SK-N-SH treated with all-trans-retinoic acid at 6 μM for 48 hours (cell line): ENCODE results near the gene HOXA7.

Experiments used
- ATAC-seq: fragments of 200-7000 bp; cut with Tn5 transposase; 3 replicates; pipeline ENCODE4 v1.9.1; 2020; ENCODE audit warnings: mild to moderate bottlenecking, moderate library complexity
- ARNTL ChIP-seq: fragments of 450-650 bp; formaldehyde crosslinking; IDR thresholded peaks from 2 replicates; pipeline ENCODE4 v1.5.0; 2020; ENCODE audit warnings: low read depth, mild to moderate bottlenecking, moderate library complexity, borderline replicate concordance
- BACH2 ChIP-seq: fragments of 250-450 bp; sonication (Bioruptor Pico); IDR thresholded peaks from 2 replicates; pipeline ENCODE4 v1.9.0; 2021; ENCODE audit warnings: mild to moderate bottlenecking, borderline replicate concordance
- CREB5 ChIP-seq: fragments of 250-450 bp; sonication (Bioruptor Pico); IDR thresholded peaks from 2 replicates; pipeline ENCODE4 v1.5.1; 2020; ENCODE audit warnings: low read depth, mild to moderate bottlenecking, moderate library complexity
- CSRNP3 ChIP-seq: fragments of 250-450 bp; sonication (Bioruptor Pico); IDR thresholded peaks from 2 replicates; pipeline ENCODE4 v1.5.1; 2021; ENCODE audit warnings: mild to moderate bottlenecking, moderate library complexity
- ESRRG ChIP-seq: fragments of 250-450 bp; sonication (Bioruptor Pico); IDR thresholded peaks from 2 replicates; pipeline ENCODE4 v1.6.1; 2021; ENCODE audit warnings: mild to moderate bottlenecking
- GLIS3 ChIP-seq: fragments of 250-450 bp; sonication (Bioruptor Pico); IDR thresholded peaks from 2 replicates; pipeline ENCODE4 v1.5.0; 2020; ENCODE audit warnings: mild to moderate bottlenecking, moderate library complexity
- ISL1 ChIP-seq: fragments of 250-450 bp; sonication (Bioruptor Pico); IDR thresholded peaks from 2 replicates; pipeline ENCODE4 v2.1.2; 2022; ENCODE audit warnings: mild to moderate bottlenecking, moderate library complexity
- OSR1 ChIP-seq: fragments of 250-450 bp; sonication (Bioruptor Pico); IDR thresholded peaks from 2 replicates; pipeline ENCODE4 v1.8.0; 2022; ENCODE audit warnings: moderate library complexity, mild to moderate bottlenecking, inconsistent platforms
- PPARA ChIP-seq: fragments of 250-450 bp; sonication (Bioruptor Pico); IDR thresholded peaks from 2 replicates; pipeline ENCODE4 v1.5.0; 2020; ENCODE audit warnings: mild to moderate bottlenecking, borderline replicate concordance
- RARB ChIP-seq: fragments of 250-450 bp; sonication (Bioruptor Pico); IDR thresholded peaks from 2 replicates; pipeline ENCODE4 v1.8.0; 2021; ENCODE audit warnings: mild to moderate bottlenecking, moderate library complexity
- TCF4 ChIP-seq: fragments of 250-450 bp; sonication (Bioruptor Pico); IDR thresholded peaks from 2 replicates; pipeline ENCODE4 v1.8.0; 2021; ENCODE audit warnings: mild to moderate bottlenecking, moderate library complexity, borderline replicate concordance
- TOX ChIP-seq: fragments of 250-450 bp; sonication (Bioruptor Pico); IDR thresholded peaks from 2 replicates; pipeline ENCODE4 v1.8.0; 2021; ENCODE audit warnings: mild to moderate bottlenecking, moderate library complexity, borderline replicate concordance
- ZC3H10 ChIP-seq: fragments of 250-450 bp; sonication (Bioruptor Pico); IDR thresholded peaks from 2 replicates; pipeline ENCODE4 v1.5.1; 2021; ENCODE audit warnings: mild to moderate bottlenecking, moderate library complexity
- ZFP3 ChIP-seq: fragments of 250-450 bp; sonication (Bioruptor Pico); IDR thresholded peaks from 2 replicates; pipeline ENCODE4 v1.5.0; 2020; ENCODE audit warnings: mild to moderate bottlenecking, moderate library complexity
- ZFP30 ChIP-seq: fragments of 450-650 bp; formaldehyde crosslinking; IDR thresholded peaks from 2 replicates; pipeline ENCODE4 v1.5.0; 2022; ENCODE audit warnings: mild to moderate bottlenecking, moderate library complexity
- ZNF565 ChIP-seq: fragments of 450-650 bp; formaldehyde crosslinking; conservative IDR thresholded peaks from 2 replicates; pipeline ENCODE4 v1.5.0; 2020; ENCODE audit warnings: low read depth, mild to moderate bottlenecking, moderate library complexity
- ZNF70 ChIP-seq: fragments of 450-650 bp; formaldehyde crosslinking; IDR thresholded peaks from 2 replicates; pipeline ENCODE4 v1.5.0; 2020; ENCODE audit warnings: mild to moderate bottlenecking, moderate library complexity
- ZNF8 ChIP-seq: fragments of 450-650 bp; formaldehyde crosslinking; IDR thresholded peaks from 2 replicates; pipeline ENCODE4 v1.5.0; 2020; ENCODE audit warnings: mild to moderate bottlenecking, moderate library complexity
- TF ChIP-seq, protein P1 (sequence below): fragments of 250-450 bp; sonication (Bioruptor Pico); IDR thresholded peaks from 2 replicates; pipeline ENCODE4 v1.8.0; 2020; ENCODE audit warnings: mild to moderate bottlenecking, moderate library complexity, borderline replicate concordance
- TF ChIP-seq, protein P2 (sequence below): fragments of 250-450 bp; sonication (Bioruptor Pico); IDR thresholded peaks from 2 replicates; pipeline ENCODE4 v1.8.0; 2021; ENCODE audit warnings: low read depth, mild to moderate bottlenecking, moderate library complexity, borderline replicate concordance
- TF ChIP-seq, protein P3 (sequence below): fragments of 250-450 bp; sonication (Bioruptor Pico); IDR thresholded peaks from 2 replicates; pipeline ENCODE4 v1.5.0; 2020; ENCODE audit warnings: mild to moderate bottlenecking, moderate library complexity

The HOXA7 gene

GRCh38 chr7:27146491-27147198 is 9.8 kb downstream of the HOXA7 start (continued):
- TF ChIP-seq, protein P1, sequence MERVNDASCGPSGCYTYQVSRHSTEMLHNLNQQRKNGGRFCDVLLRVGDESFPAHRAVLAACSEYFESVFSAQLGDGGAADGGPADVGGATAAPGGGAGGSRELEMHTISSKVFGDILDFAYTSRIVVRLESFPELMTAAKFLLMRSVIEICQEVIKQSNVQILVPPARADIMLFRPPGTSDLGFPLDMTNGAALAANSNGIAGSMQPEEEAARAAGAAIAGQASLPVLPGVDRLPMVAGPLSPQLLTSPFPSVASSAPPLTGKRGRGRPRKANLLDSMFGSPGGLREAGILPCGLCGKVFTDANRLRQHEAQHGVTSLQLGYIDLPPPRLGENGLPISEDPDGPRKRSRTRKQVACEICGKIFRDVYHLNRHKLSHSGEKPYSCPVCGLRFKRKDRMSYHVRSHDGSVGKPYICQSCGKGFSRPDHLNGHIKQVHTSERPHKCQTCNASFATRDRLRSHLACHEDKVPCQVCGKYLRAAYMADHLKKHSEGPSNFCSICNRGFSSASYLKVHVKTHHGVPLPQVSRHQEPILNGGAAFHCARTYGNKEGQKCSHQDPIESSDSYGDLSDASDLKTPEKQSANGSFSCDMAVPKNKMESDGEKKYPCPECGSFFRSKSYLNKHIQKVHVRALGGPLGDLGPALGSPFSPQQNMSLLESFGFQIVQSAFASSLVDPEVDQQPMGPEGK (CRISPR knock-in tag) = no peak
- TF ChIP-seq RARB (CRISPR knock-in tag) (no peak), GLIS3 (no peak), OSR1 (no peak), CSRNP3 (no peak), ZNF565 (CRISPR knock-in tag) (no peak), PPARA (CRISPR knock-in tag) (no peak), ZFP3 (CRISPR knock-in tag) (no peak), TCF4 (no peak)

- TF ChIP-seq TOX (CRISPR knock-in tag) (no peak), ZC3H10 (CRISPR knock-in tag) (no peak), ZFP3 (CRISPR knock-in tag) (no peak), ESRRG (CRISPR knock-in tag) (no peak), OSR1 (no peak), ZNF565 (CRISPR knock-in tag) (no peak), PPARA (CRISPR knock-in tag) (no peak), BACH2 (CRISPR knock-in tag) (no peak), GLIS3 (no peak), ARNTL (CRISPR knock-in tag) (no peak), ISL1 (CRISPR knock-in tag) (no peak), ZFP30 (CRISPR knock-in tag) (no peak), CREB5 (CRISPR knock-in tag) (no peak), ZNF70 (CRISPR knock-in tag) (no peak), ZNF8 (CRISPR knock-in tag) (no peak)
- TF ChIP-seq, protein P2, sequence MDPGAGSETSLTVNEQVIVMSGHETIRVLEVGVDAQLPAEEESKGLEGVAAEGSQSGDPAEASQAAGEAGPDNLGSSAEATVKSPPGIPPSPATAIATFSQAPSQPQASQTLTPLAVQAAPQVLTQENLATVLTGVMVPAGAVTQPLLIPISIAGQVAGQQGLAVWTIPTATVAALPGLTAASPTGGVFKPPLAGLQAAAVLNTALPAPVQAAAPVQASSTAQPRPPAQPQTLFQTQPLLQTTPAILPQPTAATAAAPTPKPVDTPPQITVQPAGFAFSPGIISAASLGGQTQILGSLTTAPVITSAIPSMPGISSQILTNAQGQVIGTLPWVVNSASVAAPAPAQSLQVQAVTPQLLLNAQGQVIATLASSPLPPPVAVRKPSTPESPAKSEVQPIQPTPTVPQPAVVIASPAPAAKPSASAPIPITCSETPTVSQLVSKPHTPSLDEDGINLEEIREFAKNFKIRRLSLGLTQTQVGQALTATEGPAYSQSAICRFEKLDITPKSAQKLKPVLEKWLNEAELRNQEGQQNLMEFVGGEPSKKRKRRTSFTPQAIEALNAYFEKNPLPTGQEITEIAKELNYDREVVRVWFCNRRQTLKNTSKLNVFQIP (CRISPR knock-in tag) = no peak
- TF ChIP-seq, protein P1 (CRISPR knock-in tag) = no peak
- no peak for ATAC-seq
Measured at GRCh38 chr7:27145914-27146412, 10.5 kb downstream of the HOXA7 start.

DNA sequence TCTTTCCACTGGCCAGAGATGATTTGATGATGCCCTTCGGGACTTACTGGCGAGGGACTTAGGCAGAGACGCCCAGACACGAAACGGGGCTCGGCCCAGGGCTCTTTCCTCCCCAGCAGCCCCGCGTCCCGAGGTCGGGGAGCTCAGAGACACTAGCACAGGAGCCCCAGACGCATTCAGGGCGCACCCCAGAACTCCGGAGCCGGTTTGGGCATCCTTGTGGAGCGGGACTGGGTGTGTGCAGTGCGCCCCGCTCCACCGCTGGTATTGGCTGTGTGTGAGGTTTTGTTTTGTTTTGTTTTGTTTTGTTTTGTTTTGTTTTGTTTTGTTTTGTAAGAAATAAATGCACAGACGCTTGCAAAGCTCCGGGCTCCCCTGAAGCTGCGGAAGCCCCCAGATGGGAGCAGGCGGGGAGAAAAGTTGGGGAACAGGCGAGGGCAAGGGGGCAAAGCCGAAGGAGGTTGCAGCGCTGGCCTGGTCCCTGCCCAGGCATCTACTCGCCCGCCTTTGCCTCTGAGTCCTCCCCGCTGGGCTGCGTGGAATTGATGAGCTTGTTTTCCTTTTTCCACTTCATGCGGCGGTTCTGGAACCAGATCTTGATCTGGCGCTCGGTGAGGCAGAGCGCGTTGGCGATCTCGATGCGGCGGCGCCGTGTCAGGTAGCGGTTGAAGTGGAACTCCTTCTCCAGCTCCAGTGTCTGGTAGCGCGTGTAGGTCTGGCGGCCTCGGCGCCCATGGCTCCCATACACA is 11.1 kb downstream of the HOXA7 start:
- ATAC-seq = peak; percentile 4; the same call in 1 of the 3 replicates
- no peak for TF ChIP-seq ZNF565 (CRISPR knock-in tag)
- TF ChIP-seq ISL1 (CRISPR knock-in tag) = no peak
- no peak for TF ChIP-seq TCF4
- TF ChIP-seq ZNF8 (CRISPR knock-in tag) = no peak
- no peak for TF ChIP-seq GLIS3
- TF ChIP-seq BACH2 (CRISPR knock-in tag) = no peak
- TF ChIP-seq, protein P1 (CRISPR knock-in tag) = no peak
- TF ChIP-seq, protein P3, sequence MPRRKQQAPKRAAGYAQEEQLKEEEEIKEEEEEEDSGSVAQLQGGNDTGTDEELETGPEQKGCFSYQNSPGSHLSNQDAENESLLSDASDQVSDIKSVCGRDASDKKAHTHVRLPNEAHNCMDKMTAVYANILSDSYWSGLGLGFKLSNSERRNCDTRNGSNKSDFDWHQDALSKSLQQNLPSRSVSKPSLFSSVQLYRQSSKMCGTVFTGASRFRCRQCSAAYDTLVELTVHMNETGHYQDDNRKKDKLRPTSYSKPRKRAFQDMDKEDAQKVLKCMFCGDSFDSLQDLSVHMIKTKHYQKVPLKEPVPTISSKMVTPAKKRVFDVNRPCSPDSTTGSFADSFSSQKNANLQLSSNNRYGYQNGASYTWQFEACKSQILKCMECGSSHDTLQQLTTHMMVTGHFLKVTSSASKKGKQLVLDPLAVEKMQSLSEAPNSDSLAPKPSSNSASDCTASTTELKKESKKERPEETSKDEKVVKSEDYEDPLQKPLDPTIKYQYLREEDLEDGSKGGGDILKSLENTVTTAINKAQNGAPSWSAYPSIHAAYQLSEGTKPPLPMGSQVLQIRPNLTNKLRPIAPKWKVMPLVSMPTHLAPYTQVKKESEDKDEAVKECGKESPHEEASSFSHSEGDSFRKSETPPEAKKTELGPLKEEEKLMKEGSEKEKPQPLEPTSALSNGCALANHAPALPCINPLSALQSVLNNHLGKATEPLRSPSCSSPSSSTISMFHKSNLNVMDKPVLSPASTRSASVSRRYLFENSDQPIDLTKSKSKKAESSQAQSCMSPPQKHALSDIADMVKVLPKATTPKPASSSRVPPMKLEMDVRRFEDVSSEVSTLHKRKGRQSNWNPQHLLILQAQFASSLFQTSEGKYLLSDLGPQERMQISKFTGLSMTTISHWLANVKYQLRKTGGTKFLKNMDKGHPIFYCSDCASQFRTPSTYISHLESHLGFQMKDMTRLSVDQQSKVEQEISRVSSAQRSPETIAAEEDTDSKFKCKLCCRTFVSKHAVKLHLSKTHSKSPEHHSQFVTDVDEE (CRISPR knock-in tag) = no peak
